K562 (cell line): ENCODE data around the gene GRAMD4. TPM values are rescaled to one million over a fixed set of nuclear protein-coding genes. Genes with fewer than 3 reads are reported as not detected.
A peak's percentile ranks its signal among the peaks of the same experiment; 100 is the strongest.

Experiments used
- ARNT ChIP-seq, 2 experiments: fragments of 450-650 bp; IDR thresholded peaks; 2 replicates each; pipeline ENCODE4 v1.6.1; 2016; ENCODE audit warnings: mild to moderate bottlenecking in 1 of 2
- BHLHE40 ChIP-seq: IDR thresholded peaks from 2 replicates; pipeline ENCODE4 v1.6.1; 2011; ENCODE audit warnings: low read length, improper control_type of control experiment
- CHD1 ChIP-seq: fragments of 200-600 bp; sonication (generic); IDR thresholded peaks from one replicate; pipeline ENCODE4 v1.6.1; 2012; ENCODE audit warnings: mild to moderate bottlenecking, moderate library complexity, low read length, inconsistent platforms
- CSDE1 ChIP-seq, 2 experiments: fragments of 450-650 bp; IDR thresholded peaks; 2 replicates each; pipeline ENCODE4 v1.6.1; 2016; ENCODE audit warnings: mild to moderate bottlenecking in 1 of 2
- E2F5 ChIP-seq: sonication (generic); formaldehyde crosslinking; IDR thresholded peaks from 2 replicates; pipeline ENCODE4 v1.8.0; 2022; ENCODE audit warnings: mild to moderate bottlenecking, missing genetic modification reagents
- ELF4 ChIP-seq: fragments of 450-650 bp; formaldehyde crosslinking; IDR thresholded peaks from 2 replicates; pipeline ENCODE4 v1.4.0; 2022; ENCODE audit warnings: missing genetic modification characterization
- HMGXB4 ChIP-seq: sonication (generic); formaldehyde crosslinking; IDR thresholded peaks from 2 replicates; pipeline ENCODE4 v1.8.1; 2023; ENCODE audit warnings: mild to moderate bottlenecking, missing genetic modification reagents
- PRDM10 ChIP-seq: fragments of 450-650 bp; IDR thresholded peaks from 2 replicates; pipeline ENCODE4 v1.6.1; 2018; ENCODE audit not compliant: partially characterized antibody
- RNF2 ChIP-seq: sonication (generic); IDR thresholded peaks from 2 replicates; pipeline ENCODE4 v1.6.1; 2016
- SREBF1 ChIP-seq: fragments of 150-350 bp; IDR thresholded peaks from 2 replicates; pipeline ENCODE4 v1.6.1; 2014; ENCODE audit warnings: antibody characterized with exemption, low read depth, low read length, borderline replicate concordance
- SRSF7 ChIP-seq: fragments of 200-400 bp; formaldehyde crosslinking; optimal IDR thresholded peaks from 2 replicates; pipeline ENCODE3; 2017; ENCODE audit warnings: mild to moderate bottlenecking, low read depth, low read length
- TAF15 ChIP-seq: fragments of 200-400 bp; formaldehyde crosslinking; IDR thresholded peaks from 2 replicates; pipeline ENCODE4 v1.6.1; 2017; ENCODE audit warnings: mild to moderate bottlenecking, low read depth, low read length, moderate library complexity
- ZC3H4 ChIP-seq: sonication (generic); formaldehyde crosslinking; IDR thresholded peaks from 2 replicates; pipeline ENCODE4 v1.9.0; 2021; ENCODE audit warnings: missing genetic modification reagents, borderline replicate concordance
- ZNF740 ChIP-seq, 3 experiments: fragments of 200-800 bp in 1 of 3; sonication (Bioruptor generic) in 1 of 3; sonication (generic) in 1 of 3; formaldehyde crosslinking in 1 of 3; IDR thresholded peaks; 2 replicates each; pipeline versions ENCODE4 v1.6.1 to v1.8.0; 2016 to 2022; ENCODE audit warnings: mild to moderate bottlenecking in 2 of 3, missing compliant biosample characterization in 2 of 3, missing genetic modification characterization in 2 of 3, missing genetic modification reagents in 1 of 3
- polyA plus RNA-seq, 8 experiments: library from polyadenylated mRNA; depleted of rRNA in 4 of 8; stranded (reverse) in 5 of 8; unstranded in 3 of 8; fragments of >200 nt; fragmentation: Nextera tagmentation in 2 of 8; fragmentation: Illumina TruSeq in 1 of 8; extraction: Ambion mirVana in 2 of 8; extraction: Trizol in 1 of 8; gene quantifications; 2 replicates each; pipeline versions ENCODE4 v1.2.1 to v1.2.3, GENCODE V29; 2011 to 2014; ENCODE audit warnings: inconsistent platforms in 1 of 8, missing spikeins in 1 of 8
- total RNA-seq, 7 experiments: library from RNA; depleted of rRNA in 6 of 7; stranded (reverse); fragments of >200 nt in 6 of 7; fragmentation: Illumina TruSeq in 2 of 7; extraction: Trizol in 2 of 7; gene quantifications; 2 replicates each; pipeline versions ENCODE4 v1.2.1 to v1.2.3, GENCODE V29; 2011 to 2021; ENCODE audit warnings: low replicate concordance in 1 of 7
- TF ChIP-seq, protein P1 (sequence below): IDR thresholded peaks from 3 replicates; pipeline ENCODE4 v1.6.1; 2011; ENCODE audit warnings: borderline replicate concordance, mild to moderate bottlenecking, moderate library complexity; ENCODE audit not compliant: insufficient read length; ENCODE audit errors: extremely low read depth

The GRAMD4 gene
- total and polyA plus RNA-seq, 9 of the 15 experiments (the other 6 are each of a cell fraction or from before 2014, with no cell fraction given) = 0.18 to 44.8 (median 18.6) TPM

DNA sequence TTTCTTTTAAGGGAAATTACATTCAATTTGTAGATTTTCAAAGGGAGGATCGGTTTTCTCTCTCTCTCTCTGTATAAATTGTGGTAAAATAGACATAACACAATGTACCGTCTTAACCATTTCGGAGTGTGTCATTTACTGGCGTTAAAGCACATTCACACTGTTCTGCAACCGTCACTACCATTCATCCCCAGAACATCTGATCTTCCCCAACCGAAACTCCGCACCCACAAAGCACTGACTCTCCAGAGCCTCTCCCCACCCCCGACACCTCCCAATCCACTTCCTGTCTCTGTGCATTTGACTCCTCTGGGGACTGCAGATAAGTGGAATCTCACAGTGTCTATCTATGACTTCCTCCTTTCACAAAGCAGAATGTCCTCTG lies 15.9 kb upstream of the GRAMD4 start (continued):
- TF ChIP-seq, protein P1, sequence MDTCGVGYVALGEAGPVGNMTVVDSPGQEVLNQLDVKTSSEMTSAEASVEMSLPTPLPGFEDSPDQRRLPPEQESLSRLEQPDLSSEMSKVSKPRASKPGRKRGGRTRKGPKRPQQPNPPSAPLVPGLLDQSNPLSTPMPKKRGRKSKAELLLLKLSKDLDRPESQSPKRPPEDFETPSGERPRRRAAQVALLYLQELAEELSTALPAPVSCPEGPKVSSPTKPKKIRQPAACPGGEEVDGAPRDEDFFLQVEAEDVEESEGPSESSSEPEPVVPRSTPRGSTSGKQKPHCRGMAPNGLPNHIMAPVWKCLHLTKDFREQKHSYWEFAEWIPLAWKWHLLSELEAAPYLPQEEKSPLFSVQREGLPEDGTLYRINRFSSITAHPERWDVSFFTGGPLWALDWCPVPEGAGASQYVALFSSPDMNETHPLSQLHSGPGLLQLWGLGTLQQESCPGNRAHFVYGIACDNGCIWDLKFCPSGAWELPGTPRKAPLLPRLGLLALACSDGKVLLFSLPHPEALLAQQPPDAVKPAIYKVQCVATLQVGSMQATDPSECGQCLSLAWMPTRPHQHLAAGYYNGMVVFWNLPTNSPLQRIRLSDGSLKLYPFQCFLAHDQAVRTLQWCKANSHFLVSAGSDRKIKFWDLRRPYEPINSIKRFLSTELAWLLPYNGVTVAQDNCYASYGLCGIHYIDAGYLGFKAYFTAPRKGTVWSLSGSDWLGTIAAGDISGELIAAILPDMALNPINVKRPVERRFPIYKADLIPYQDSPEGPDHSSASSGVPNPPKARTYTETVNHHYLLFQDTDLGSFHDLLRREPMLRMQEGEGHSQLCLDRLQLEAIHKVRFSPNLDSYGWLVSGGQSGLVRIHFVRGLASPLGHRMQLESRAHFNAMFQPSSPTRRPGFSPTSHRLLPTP = no peak
- no peak for TF ChIP-seq SRSF7
- TF ChIP-seq ZC3H4 = no peak
- TF ChIP-seq ELF4 (CRISPR knock-in tag) = peak; percentile 89
- peak; percentile 72 to 85; a peak in 3 of 4 replicates for TF ChIP-seq ARNT (IDR thresholded peaks at IDR 0.05)
- TF ChIP-seq HMGXB4 = no peak
- no peak for TF ChIP-seq CSDE1 (IDR thresholded peaks at IDR 0.05)
- no peak for TF ChIP-seq BHLHE40
- peak; percentile 53 for TF ChIP-seq PRDM10
- peak; percentile 97 for TF ChIP-seq RNF2
- no peak for TF ChIP-seq E2F5 (CRISPR knock-in tag)
- TF ChIP-seq TAF15 = no peak
- TF ChIP-seq ZNF740 (CRISPR knock-in tag; IDR thresholded peaks at IDR 0.05) = no peak
- no peak for TF ChIP-seq ZNF740 (tag; IDR thresholded peaks at IDR 0.05)
- TF ChIP-seq SREBF1 = no peak
- TF ChIP-seq CHD1 = no peak
